Measurements from ENCODE around the gene TMEM63B.
"Not testable (repeated sequence)": the region's sequence is repeated elsewhere in the genome, so short reads cannot be mapped to it uniquely, and the experiment has no call there.

Gene TMEM63B

DNA sequence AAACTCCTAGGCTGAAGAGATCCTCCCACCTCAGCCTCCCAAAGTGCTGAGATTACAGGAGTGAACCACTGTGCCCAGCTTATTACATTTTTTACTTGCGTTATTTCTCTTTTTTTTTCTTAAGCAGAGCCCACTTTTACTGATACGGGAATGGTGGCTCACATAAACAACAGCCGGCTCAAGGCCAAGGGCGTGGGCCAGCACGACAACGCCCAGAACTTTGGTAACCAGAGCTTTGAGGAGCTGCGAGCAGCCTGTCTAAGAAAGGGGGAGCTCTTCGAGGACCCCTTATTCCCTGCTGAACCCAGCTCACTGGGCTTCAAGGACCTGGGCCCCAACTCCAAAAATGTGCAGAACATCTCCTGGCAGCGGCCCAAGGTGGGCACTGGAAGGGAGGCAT, 41.8 kb downstream of the TMEM63B start:
- DNase-seq (ENCODE audit: low read depth in 1 of 2, low spot score in 1 of 2): no peak

GRCh38 chr6:44169886-44170570, 42.7 kb downstream of the TMEM63B start:
- no peak for DNase-seq (ENCODE audit: low read depth in 1 of 2, low spot score in 1 of 2)

DNA sequence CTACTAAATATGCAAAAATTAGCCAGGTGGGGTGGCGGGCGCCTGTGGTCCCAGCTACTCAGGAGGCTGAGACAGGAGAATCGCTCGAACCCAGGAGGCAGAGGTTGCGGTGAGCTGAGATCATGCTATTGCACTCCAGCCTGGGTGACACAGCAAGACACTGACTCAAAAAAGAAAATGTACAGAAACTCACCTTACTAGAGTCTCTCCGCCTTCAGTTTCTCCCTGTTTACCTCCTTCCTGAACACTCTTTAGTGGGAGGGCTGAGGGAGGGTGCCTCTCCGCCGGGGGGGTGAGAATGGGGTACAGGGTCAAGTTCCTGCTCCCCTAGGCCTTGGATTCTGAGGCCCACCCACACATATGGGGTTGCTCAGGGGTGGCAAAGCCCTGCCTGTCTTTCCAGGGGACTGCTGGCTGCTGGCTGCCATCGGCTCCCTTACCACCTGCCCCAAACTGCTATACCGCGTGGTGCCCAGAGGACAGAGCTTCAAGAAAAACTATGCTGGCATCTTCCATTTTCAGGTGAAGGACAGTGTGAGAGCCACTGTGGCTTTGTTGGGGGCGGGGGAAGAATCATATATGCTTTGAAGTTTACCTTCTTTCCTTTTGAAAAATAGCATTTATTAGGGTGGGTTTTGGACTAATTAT, 44.7 kb downstream of the TMEM63B start:
- no peak for DNase-seq (ENCODE audit: low read depth in 1 of 2, low spot score in 1 of 2)

DNA sequence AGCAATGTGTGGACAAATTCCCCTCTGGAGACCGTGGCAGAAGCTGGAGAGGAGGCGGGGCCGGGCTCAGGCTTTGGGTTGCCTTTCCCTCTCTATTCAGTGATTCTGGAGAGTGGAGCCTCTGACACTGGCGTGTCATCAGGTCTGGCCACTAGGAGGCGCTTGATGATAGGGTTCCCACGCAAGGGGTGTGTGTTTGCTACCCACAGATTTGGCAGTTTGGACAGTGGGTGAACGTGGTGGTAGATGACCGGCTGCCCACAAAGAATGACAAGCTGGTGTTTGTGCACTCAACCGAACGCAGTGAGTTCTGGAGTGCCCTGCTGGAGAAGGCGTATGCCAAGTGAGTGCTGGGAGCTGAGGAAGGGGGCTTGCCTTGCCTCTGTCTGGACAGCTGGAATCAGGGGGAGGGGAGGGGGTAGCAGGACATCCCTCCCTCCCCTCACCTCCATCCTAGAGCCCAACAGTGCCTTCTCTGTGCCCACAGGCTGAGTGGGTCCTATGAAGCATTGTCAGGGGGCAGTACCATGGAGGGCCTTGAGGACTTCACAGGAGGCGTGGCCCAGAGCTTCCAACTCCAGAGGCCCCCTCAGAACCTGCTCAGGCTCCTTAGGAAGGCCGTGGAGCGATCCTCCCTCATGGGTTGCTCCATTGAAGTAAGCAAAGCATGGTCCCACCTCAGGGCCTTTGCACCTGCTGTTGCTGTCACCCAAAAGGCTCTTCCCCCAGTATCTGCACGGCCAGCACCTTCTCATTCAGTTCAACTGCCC, 45.6 kb downstream of the TMEM63B start:
- peak; percentile 46 to 57 for DNase-seq (ENCODE audit: low read depth in 1 of 2, low spot score in 1 of 2)

GRCh38 chr6:44176130-44176761, 48.9 kb downstream of the TMEM63B start:
- no peak for DNase-seq (ENCODE audit: low read depth in 1 of 2, low spot score in 1 of 2)

- no peak for DNase-seq (ENCODE audit: low read depth in 1 of 2, low spot score in 1 of 2)
Observed at GRCh38 chr6:44176762-44177509, 49.6 kb downstream of the TMEM63B start.

- no peak for DNase-seq (ENCODE audit: low read depth in 1 of 2, low spot score in 1 of 2)
Observed at GRCh38 chr6:44177691-44178423, 50.5 kb downstream of the TMEM63B start.

DNA sequence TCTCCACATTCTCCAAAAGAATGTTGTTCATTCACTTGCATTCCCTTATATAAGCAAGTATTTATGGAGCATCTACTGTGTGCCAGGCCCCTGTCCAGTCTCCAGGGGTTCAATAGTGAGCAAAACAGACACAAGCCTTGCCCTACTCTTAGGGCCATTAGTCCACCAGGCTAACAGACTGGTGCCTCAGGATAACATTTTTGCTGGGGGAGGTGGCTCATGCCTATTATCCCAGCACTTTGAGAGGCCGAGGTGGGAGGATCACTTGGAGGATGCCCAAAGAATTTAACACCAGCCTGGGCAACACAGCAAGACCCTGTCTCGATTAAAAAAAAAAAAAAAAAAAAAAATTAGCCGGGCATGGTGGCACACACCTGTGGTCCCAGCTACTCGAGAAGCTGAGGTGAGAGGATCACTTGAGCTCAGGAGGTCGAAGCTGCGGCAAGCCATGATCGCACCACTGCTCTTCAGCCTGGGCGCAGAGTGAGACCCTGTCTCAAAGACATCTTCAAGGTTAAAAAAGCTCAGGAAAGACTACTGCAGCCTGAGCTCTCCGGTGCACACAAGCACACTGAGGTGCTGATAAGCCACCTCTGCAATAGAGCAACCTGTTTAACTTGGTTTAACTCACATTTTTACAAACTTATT, 51.2 kb downstream of the TMEM63B start:
- DNase-seq (ENCODE audit: low read depth in 1 of 2, low spot score in 1 of 2): no peak

- no peak for DNase-seq (ENCODE audit: low read depth in 1 of 2, low spot score in 1 of 2)
Observed at GRCh38 chr6:44179072-44179536, 51.8 kb downstream of the TMEM63B start.

- no peak for DNase-seq (ENCODE audit: low read depth in 1 of 2, low spot score in 1 of 2)
Observed at GRCh38 chr6:44179648-44180047, 52.3 kb downstream of the TMEM63B start.

DNA sequence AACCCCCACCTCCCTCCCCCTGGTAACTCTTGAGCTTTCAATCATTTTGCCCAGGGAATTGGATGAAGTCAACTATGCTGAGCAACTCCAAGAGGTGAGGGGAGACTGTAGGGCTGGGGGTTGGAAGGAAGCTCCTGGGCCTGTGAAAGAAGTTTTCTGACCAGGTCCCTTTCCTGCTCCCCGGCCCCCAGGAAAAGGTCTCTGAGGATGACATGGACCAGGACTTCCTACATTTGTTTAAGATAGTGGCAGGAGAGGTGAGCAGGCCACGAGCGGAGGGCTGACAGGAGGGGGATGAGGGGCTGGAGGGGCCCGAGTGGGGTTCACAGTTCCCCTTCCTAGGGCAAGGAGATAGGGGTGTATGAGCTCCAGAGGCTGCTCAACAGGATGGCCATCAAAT, 53.1 kb downstream of the TMEM63B start:
- no peak for DNase-seq (ENCODE audit: low read depth in 1 of 2, low spot score in 1 of 2)

- DNase-seq (ENCODE audit: low read depth in 1 of 2, low spot score in 1 of 2): no peak
Observed at GRCh38 chr6:44180886-44181285, 53.5 kb downstream of the TMEM63B start.

DNA sequence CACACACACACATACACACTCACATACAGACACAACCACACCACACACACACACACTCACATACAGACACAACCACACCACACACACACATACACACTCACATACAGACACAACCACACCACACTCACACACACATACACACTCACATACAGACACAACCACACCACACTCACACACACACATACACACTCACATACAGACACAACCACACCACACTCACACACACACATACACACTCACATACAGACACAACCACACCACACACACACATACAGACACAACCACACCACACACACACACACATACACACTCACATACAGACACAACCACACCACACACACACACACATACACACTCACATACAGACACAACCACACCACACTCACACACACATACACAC, 54.4 kb downstream of the TMEM63B start:
- DNase-seq (ENCODE audit: low read depth in 1 of 2, low spot score in 1 of 2): not testable (repeated sequence)

- DNase-seq (ENCODE audit: low read depth in 1 of 2, low spot score in 1 of 2): no peak
Observed at GRCh38 chr6:44182911-44183390, 55.6 kb downstream of the TMEM63B start.

GRCh38 chr6:44183783-44184182, 56.4 kb downstream of the TMEM63B start:
- no peak for DNase-seq (ENCODE audit: low read depth in 1 of 2, low spot score in 1 of 2)

GRCh38 chr6:44185356-44185755, 58.0 kb downstream of the TMEM63B start:
- not testable (repeated sequence) for DNase-seq (ENCODE audit: low read depth in 1 of 2, low spot score in 1 of 2)

DNA sequence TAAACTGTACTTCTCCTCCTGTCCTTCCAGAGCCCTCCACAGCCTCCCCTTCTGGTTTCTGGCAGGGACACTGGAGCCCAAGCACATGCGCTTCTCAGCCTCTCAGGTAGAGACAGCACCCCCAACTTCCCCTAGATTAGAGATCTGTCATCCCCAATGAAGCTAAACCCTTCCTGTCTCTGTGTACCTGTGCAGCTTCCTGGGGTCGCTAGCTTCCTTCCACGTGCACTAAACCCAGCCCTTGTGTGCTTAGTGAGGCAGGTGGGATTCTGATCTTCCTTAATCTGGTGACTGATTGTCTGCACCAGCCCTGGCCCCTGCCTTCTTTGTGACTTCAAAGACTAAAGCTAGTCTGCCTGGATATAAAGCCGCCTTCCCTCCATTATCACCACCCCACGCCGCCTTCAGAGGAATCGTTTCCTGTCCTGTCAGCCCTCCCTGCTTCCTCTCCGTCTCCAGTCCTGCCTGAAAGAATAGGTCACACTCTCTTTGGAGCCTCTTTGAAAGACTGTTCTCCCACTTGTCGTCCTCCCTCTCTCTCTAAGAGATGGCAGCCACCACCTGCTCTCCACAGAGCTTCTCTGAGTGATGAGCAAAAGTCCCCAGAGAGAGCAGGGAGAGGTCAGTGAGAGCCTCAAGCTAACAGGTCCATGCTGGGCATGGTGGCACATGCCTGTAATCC, 58.7 kb downstream of the TMEM63B start:
- no peak for DNase-seq (ENCODE audit: low read depth in 1 of 2, low spot score in 1 of 2)

- DNase-seq (ENCODE audit: low read depth in 1 of 2, low spot score in 1 of 2): no peak
Observed at GRCh38 chr6:44186635-44187025, 59.3 kb downstream of the TMEM63B start.

- DNase-seq (ENCODE audit: low read depth in 1 of 2, low spot score in 1 of 2): no peak
Observed at GRCh38 chr6:44188819-44189218, 61.5 kb downstream of the TMEM63B start.
